AG09309 (cell line): ENCODE measurements around the gene GRHL3.

Experiments
- DNase-seq: peaks from one replicate; pipeline ENCODE4 v3.0.0-alpha.2; 2010; ENCODE audit warnings: low read depth
- H3K4me3 ChIP-seq: 2 replicates; pipeline ENCODE4 v1.5.1; 2011; ENCODE audit warnings: mild to moderate bottlenecking, low read depth, low read length, moderate library complexity; ENCODE audit not compliant: control insufficient read depth
- CTCF ChIP-seq: IDR thresholded peaks from 2 replicates; pipeline ENCODE4 v1.5.1; 2011; ENCODE audit warnings: mild to moderate bottlenecking, low read depth, low read length, inconsistent platforms; ENCODE audit not compliant: insufficient read depth, control insufficient read depth; ENCODE audit errors: missing control alignments

GRHL3 gene

GRCh38 chr1:24400065-24400464, 80.9 kb downstream of the GRHL3 start:
- TF ChIP-seq CTCF: no peak
- DNase-seq: no peak
- H3K4me3 ChIP-seq: no peak overlapping the region

- no peak overlapping the region for H3K4me3 ChIP-seq
- no peak for DNase-seq
- TF ChIP-seq CTCF: no peak
These were observed 84.6 kb downstream of the GRHL3 start for GRCh38 chr1:24403806-24404205.
